Calu3 (cell line): ENCODE data around the gene LRRC8E. TPM values are rescaled to one million over a fixed set of nuclear protein-coding genes. Genes with fewer than 3 reads are reported as not detected.

Source experiments
- BruUV-seq: library from RNA; stranded (reverse); fragments of 400-500 nt; replicated peaks from 2 replicates; lab custom pipeline; 2021; lab: Mats Ljungman, UMichigan
- CTCF ChIA-PET: fragments of 300-600 bp; sonication (Branson Sonifier 250); formaldehyde crosslinking; loops from one replicate; lab custom pipeline; 2022; ENCODE audit warnings: antibody characterized with exemption; lab: Charles Lee
- DNase-seq: peaks from one replicate; pipeline ENCODE4 v3.0.0; 2022
- H3K27ac Mint-ChIP-seq: one replicate; pipeline ENCODE4 v1.8.0; 2022; ENCODE audit warnings: mixed read lengths; ENCODE audit not compliant: unreplicated experiment
- H3K27me3 Mint-ChIP-seq: one replicate; pipeline ENCODE4 v1.8.0; 2022; ENCODE audit warnings: mixed read lengths; ENCODE audit not compliant: unreplicated experiment
- H3K36me3 Mint-ChIP-seq: one replicate; pipeline ENCODE4 v1.8.0; 2022; ENCODE audit warnings: mild to moderate bottlenecking, moderate library complexity, mixed read lengths; ENCODE audit not compliant: insufficient read depth, unreplicated experiment
- H3K4me1 Mint-ChIP-seq: one replicate; pipeline ENCODE4 v1.8.0; 2022; ENCODE audit warnings: mild to moderate bottlenecking, low read depth, mixed read lengths; ENCODE audit not compliant: unreplicated experiment
- H3K4me3 Mint-ChIP-seq: one replicate; pipeline ENCODE4 v1.8.0; 2022; ENCODE audit warnings: mild to moderate bottlenecking, low read depth, moderate library complexity, mixed read lengths; ENCODE audit not compliant: unreplicated experiment
- H3K9me3 Mint-ChIP-seq: one replicate; pipeline ENCODE4 v1.8.0; 2022; ENCODE audit warnings: low read depth, mixed read lengths; ENCODE audit not compliant: unreplicated experiment
- CTCF ChIP-seq: fragments of 200-600 bp; IDR thresholded peaks from one replicate; pipeline ENCODE4 v1.8.0; 2022; ENCODE audit warnings: antibody characterized with exemption; ENCODE audit not compliant: unreplicated experiment
- intact Hi-C: fragments of 100-400 bp; cut with micrococcal nuclease; formaldehyde crosslinking; loops from one replicate; pipeline ENCODE4 v1.10.0; 2022; ENCODE audit not compliant: unreplicated experiment
- total RNA-seq: library from RNA; stranded (reverse); gene quantifications from 2 replicates; pipeline ENCODE4 v1.2.3, GENCODE V29; 2022

Gene LRRC8E
- total RNA-seq, 1 experiment from 2014 or later = 8.0 TPM

- TF ChIP-seq CTCF = no peak
- H3K27me3 Mint-ChIP-seq = no peaks in the 10 kb centered on the region
Observed at GRCh38 chr19:7859831-7860713, 28.2 kb upstream of the LRRC8E start.

DNA sequence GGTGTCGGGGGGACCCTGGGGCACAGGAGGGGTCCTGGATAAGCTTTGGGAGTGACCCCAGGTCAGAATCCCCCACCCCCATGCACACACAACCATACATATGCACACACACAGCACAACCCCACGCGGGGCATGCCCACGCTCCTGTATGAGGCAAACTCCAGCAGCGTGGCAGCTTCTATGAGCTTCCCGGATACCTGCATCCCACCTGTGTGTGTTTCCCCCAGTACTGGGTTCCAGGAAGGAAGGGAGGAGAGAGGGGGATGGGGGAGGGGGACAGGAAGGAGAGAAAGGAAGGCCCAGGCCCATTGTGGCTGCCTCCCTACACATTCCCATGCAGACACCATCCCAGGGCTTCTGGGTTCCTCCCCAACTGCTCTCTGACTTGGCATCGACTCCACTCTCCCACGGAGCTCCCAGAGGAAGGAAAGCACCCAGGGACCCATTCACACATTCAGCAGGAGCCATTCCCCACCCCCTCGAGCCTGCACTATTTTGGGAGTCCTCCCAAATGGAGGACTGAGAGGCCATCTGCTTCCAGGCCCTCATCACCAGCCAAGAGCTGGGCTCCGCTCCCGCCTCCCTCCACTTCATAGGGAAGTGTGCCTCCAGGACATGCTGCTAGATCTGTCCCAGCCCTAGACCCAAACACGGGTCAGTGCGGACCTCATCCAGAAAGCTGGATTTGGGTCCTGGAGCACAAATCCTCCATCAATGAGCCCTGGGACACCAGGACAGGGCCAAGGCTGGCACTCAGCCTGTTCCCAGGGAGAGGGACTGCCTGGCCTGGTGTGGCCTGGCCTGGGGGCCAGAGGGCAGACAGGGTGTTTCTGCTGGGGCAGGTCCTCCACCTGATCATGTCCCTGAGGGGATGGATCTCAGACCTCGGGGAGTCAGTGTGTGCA is 27.3 kb upstream of the LRRC8E start:
- peaks cover 19% of the 10 kb centered on the region for H3K36me3 Mint-ChIP-seq
- no peak for DNase-seq
- CTCF ChIA-PET = interaction anchor here (0.6 kb wide), 1 partner anchor 22 kb away, joined by 4 read pairs; no protein-coding TSS in a partner anchor

More at GRCh38 chr19:7859831-7860713, 28.2 kb upstream of the LRRC8E start:
- Mint-ChIP-seq H3K9me3 (no peaks in the 10 kb centered on the region), H3K4me3 (no peak overlapping the region), H3K36me3 (peaks cover 15% of the 10 kb centered on the region), H3K4me1 (peaks cover under 1% of the 10 kb centered on the region), H3K27ac (no peak overlapping the region)
- CTCF ChIA-PET = interaction anchor here (0.5 kb wide), 1 partner anchor 11 kb away, joined by 3 read pairs; no protein-coding TSS in a partner anchor
- DNase-seq = no peak
- intact Hi-C loops = no loop called here
- BruUV-seq = no TSS peak

GRCh38 chr19:7861619-7862412 is 26.5 kb upstream of the LRRC8E start:
- H3K4me3 Mint-ChIP-seq = no peak overlapping the region

More for the DNA sequence above, 27.3 kb upstream of the LRRC8E start:
- intact Hi-C loops = no loop called here
- no peaks in the 10 kb centered on the region for H3K27me3 Mint-ChIP-seq
- BruUV-seq = no TSS peak
- no peak for TF ChIP-seq CTCF
- peaks cover 7% of the 10 kb centered on the region for H3K4me1 Mint-ChIP-seq
- no peak overlapping the region for H3K27ac Mint-ChIP-seq
- no peak overlapping the region for H3K4me3 Mint-ChIP-seq
- no peaks in the 10 kb centered on the region for H3K9me3 Mint-ChIP-seq

More at GRCh38 chr19:7861619-7862412, 26.5 kb upstream of the LRRC8E start:
- Mint-ChIP-seq H3K4me1 (peaks cover 7% of the 10 kb centered on the region), H3K27me3 (no peaks in the 10 kb centered on the region), H3K36me3 (peaks cover 19% of the 10 kb centered on the region), H3K9me3 (no peaks in the 10 kb centered on the region), H3K27ac (no peak overlapping the region)
- intact Hi-C loops = no loop called here
- no TSS peak for BruUV-seq
- no peak for TF ChIP-seq CTCF
- no peak for DNase-seq
- CTCF ChIA-PET = no interaction called here
